Endothelial cell (in vitro differentiated cells): ENCODE results near the gene IGSF9. TPM values are rescaled to one million over a fixed set of nuclear protein-coding genes. Genes with fewer than 3 reads are reported as not detected.
"Not testable (repeated sequence)": the region's sequence is repeated elsewhere in the genome, so short reads cannot be mapped to it uniquely, and the experiment has no call there.

Source experiments
- DNase-seq: peaks from one replicate; pipeline ENCODE4 v3.0.0; 2021; ENCODE audit warnings: low spot score
- H3K27ac Mint-ChIP-seq: one replicate; pipeline ENCODE4 v1.8.0; 2021; ENCODE audit warnings: mixed read lengths, inconsistent platforms; ENCODE audit not compliant: unreplicated experiment
- H3K27me3 Mint-ChIP-seq: one replicate; pipeline ENCODE4 v1.8.0; 2021; ENCODE audit warnings: mild to moderate bottlenecking, moderate library complexity, mixed read lengths, inconsistent platforms; ENCODE audit not compliant: unreplicated experiment
- H3K36me3 Mint-ChIP-seq: one replicate; pipeline ENCODE4 v1.8.0; 2021; ENCODE audit warnings: mild to moderate bottlenecking, low read depth, mixed read lengths, inconsistent platforms; ENCODE audit not compliant: unreplicated experiment
- H3K4me1 Mint-ChIP-seq: one replicate; pipeline ENCODE4 v1.8.0; 2021; ENCODE audit warnings: mild to moderate bottlenecking, mixed read lengths, inconsistent platforms; ENCODE audit not compliant: unreplicated experiment
- H3K4me3 Mint-ChIP-seq: one replicate; pipeline ENCODE4 v1.8.0; 2021; ENCODE audit warnings: mild to moderate bottlenecking, mixed read lengths, inconsistent platforms; ENCODE audit not compliant: unreplicated experiment
- H3K9me3 Mint-ChIP-seq: one replicate; pipeline ENCODE4 v1.8.0; 2021; ENCODE audit warnings: mixed read lengths, inconsistent platforms; ENCODE audit not compliant: unreplicated experiment
- CTCF ChIP-seq: fragments of 200-600 bp; sonication (generic); IDR thresholded peaks from one replicate; pipeline ENCODE4 v1.5.0; 2021; ENCODE audit warnings: antibody characterized with exemption; ENCODE audit not compliant: unreplicated experiment
- total RNA-seq: library from RNA; stranded (reverse); fragmentation: NEBNext Ultra II Directional; extraction: Animal tissue kit (Norgen Biotek cat#: 25700); gene quantifications from one replicate; pipeline ENCODE4 v1.2.1, GENCODE V29; 2021; ENCODE audit not compliant: unreplicated experiment

IGSF9 gene
- total RNA-seq, 1 donor from 2014 or later, result 2.2 TPM

GRCh38 chr1:159902541-159902940 is 42.9 kb downstream of the IGSF9 start:
- Mint-ChIP-seq H3K36me3 (no peaks in the 10 kb centered on the region), H3K9me3 (no peaks in the 10 kb centered on the region), H3K27ac (no peak overlapping the region), H3K4me1 (peaks cover 16% of the 10 kb centered on the region), H3K27me3 (peaks cover 2% of the 10 kb centered on the region), H3K4me3 (no peak overlapping the region)
- DNase-seq, result no peak
- no peak for TF ChIP-seq CTCF

- Mint-ChIP-seq H3K4me1 (peaks cover 24% of the 10 kb centered on the region), H3K36me3 (no peaks in the 10 kb centered on the region), H3K27ac (peak overlapping the region; percentile 90), H3K9me3 (no peaks in the 10 kb centered on the region), H3K27me3 (peaks cover 2% of the 10 kb centered on the region), H3K4me3 (no peak overlapping the region)
- no peak for DNase-seq
- TF ChIP-seq CTCF, result no peak
These were observed 44.6 kb downstream of the IGSF9 start for GRCh38 chr1:159900755-159901360.

- H3K27me3 Mint-ChIP-seq, result peaks cover 2% of the 10 kb centered on the region
- no peak within 1 kb of the TSS for H3K4me3 Mint-ChIP-seq
- peak; percentile 86 for DNase-seq
- peak within 1 kb of the TSS; percentile 90 for H3K27ac Mint-ChIP-seq
- peaks cover 25% of the 10 kb centered on the region for H3K4me1 Mint-ChIP-seq
- no peaks in the 10 kb centered on the region for H3K36me3 Mint-ChIP-seq
- no peaks in the 10 kb centered on the region for H3K9me3 Mint-ChIP-seq
- no peak for TF ChIP-seq CTCF
These were observed 45.2 kb downstream of the IGSF9 start, which contains the start of gene CFAP45 for GRCh38 chr1:159900086-159900680. Gene CFAP45, minus strand, starts transcription at chr1:159900165. Its CDS starts 67 bp downstream, at chr1:159900098.

GRCh38 chr1:159899634-159900033 is 45.8 kb downstream of the IGSF9 start:
- H3K9me3 Mint-ChIP-seq, H3K4me3 Mint-ChIP-seq, H3K27me3 Mint-ChIP-seq, DNase-seq, H3K36me3 Mint-ChIP-seq: not testable (repeated sequence)
- Mint-ChIP-seq H3K27ac (peak overlapping the region; percentile 90), H3K4me1 (peaks cover 25% of the 10 kb centered on the region)

- peak overlapping the region; percentile 49 for H3K27ac Mint-ChIP-seq
These were observed 46.9 kb downstream of the IGSF9 start for GRCh38 chr1:159898527-159898926.

More at GRCh38 chr1:159898527-159898926, 46.9 kb downstream of the IGSF9 start:
- DNase-seq, result no peak
- Mint-ChIP-seq H3K27me3 (peaks cover 2% of the 10 kb centered on the region), H3K4me1 (peaks cover 25% of the 10 kb centered on the region), H3K4me3 (no peak overlapping the region), H3K36me3 (no peaks in the 10 kb centered on the region), H3K9me3 (no peaks in the 10 kb centered on the region)
- no peak for TF ChIP-seq CTCF
